ENCODE data around the gene SH3PXD2A. TPM values are rescaled to one million over a fixed set of nuclear protein-coding genes. Genes with fewer than 3 reads are reported as not detected.

Gene SH3PXD2A
- total RNA-seq, 1 experiment from 2014 or later: 4.5 TPM

- no peak overlapping the region for H3K56ac ChIP-seq (ENCODE audit: insufficient read length, low read depth, low read length)
- no peak overlapping the region for H3K27ac Mint-ChIP-seq
- no peak overlapping the region for H3K23ac ChIP-seq (ENCODE audit: insufficient read length, low read depth, low read length)
- peaks cover 0 to 10% (median 4%) of the 10 kb centered on the region in 3 experiments; a peak in 5 of 7 replicates for H3K36me3 Mint-ChIP-seq (ENCODE audit: insufficient read depth in 1 of 3, low read depth in 3 of 3)
- H2AFZ ChIP-seq (ENCODE audit: low read length): no peak overlapping the region
- H2BK15ac ChIP-seq (ENCODE audit: low read depth, low read length): no peak overlapping the region
- H3K4me1 ChIP-seq (ENCODE audit: insufficient read depth, low read length): no peaks in the 10 kb centered on the region
- no peak overlapping the region for H2BK12ac ChIP-seq (ENCODE audit: insufficient read length, low read depth, low read length)
- H3K27me3 ChIP-seq (ENCODE audit: insufficient read depth, low read length): no peaks in the 10 kb centered on the region
- TF ChIP-seq, protein P1, sequence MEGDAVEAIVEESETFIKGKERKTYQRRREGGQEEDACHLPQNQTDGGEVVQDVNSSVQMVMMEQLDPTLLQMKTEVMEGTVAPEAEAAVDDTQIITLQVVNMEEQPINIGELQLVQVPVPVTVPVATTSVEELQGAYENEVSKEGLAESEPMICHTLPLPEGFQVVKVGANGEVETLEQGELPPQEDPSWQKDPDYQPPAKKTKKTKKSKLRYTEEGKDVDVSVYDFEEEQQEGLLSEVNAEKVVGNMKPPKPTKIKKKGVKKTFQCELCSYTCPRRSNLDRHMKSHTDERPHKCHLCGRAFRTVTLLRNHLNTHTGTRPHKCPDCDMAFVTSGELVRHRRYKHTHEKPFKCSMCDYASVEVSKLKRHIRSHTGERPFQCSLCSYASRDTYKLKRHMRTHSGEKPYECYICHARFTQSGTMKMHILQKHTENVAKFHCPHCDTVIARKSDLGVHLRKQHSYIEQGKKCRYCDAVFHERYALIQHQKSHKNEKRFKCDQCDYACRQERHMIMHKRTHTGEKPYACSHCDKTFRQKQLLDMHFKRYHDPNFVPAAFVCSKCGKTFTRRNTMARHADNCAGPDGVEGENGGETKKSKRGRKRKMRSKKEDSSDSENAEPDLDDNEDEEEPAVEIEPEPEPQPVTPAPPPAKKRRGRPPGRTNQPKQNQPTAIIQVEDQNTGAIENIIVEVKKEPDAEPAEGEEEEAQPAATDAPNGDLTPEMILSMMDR (conservative IDR thresholded peaks at IDR 0.05): peak; percentile 89
- no peak overlapping the region for H3K4ac ChIP-seq (ENCODE audit: low read depth, low read length)
- no peaks in the 10 kb centered on the region for H3K9me3 ChIP-seq (ENCODE audit: control insufficient read depth, low read depth, low read length)
- no peaks in the 10 kb centered on the region for H3K9me3 Mint-ChIP-seq
- H3K4me2 ChIP-seq (ENCODE audit: insufficient read depth, insufficient read length, low read length): no peak overlapping the region
- no peak overlapping the region for H2BK120ac ChIP-seq (ENCODE audit: low read depth, low read length, poor library complexity, severe bottlenecking)
- no peaks in the 10 kb centered on the region for H3K79me1 ChIP-seq (ENCODE audit: insufficient read depth, low read depth, low read length, poor library complexity, severe bottlenecking)
- H3K79me2 ChIP-seq (ENCODE audit: insufficient read depth, low read length): no peaks in the 10 kb centered on the region
- H2BK5ac ChIP-seq (ENCODE audit: insufficient read length, low read length): no peak overlapping the region
- no peak overlapping the region for H4K5ac ChIP-seq (ENCODE audit: insufficient read length, low read depth, low read length)
- no peak overlapping the region for H3T11ph ChIP-seq (ENCODE audit: low read length)
- no peak overlapping the region for H2BK20ac ChIP-seq (ENCODE audit: low read depth, low read length, poor library complexity, severe bottlenecking)
- no peaks in the 10 kb centered on the region for H3K27me3 Mint-ChIP-seq (ENCODE audit: low read depth)
- H3K14ac ChIP-seq (ENCODE audit: insufficient read depth, low read length): no peak overlapping the region
- H3K27ac ChIP-seq (ENCODE audit: insufficient read length, low read depth, low read length): no peak overlapping the region
- H3K4me1 Mint-ChIP-seq: peaks cover 0 to 7% of the 10 kb centered on the region in 2 experiments; a peak in 2 of 4 replicates
- no peaks in the 10 kb centered on the region for H3K23me2 ChIP-seq (ENCODE audit: insufficient read length, low read depth, low read length, poor library complexity, severe bottlenecking)
- H2AK5ac ChIP-seq (ENCODE audit: insufficient read length, low read length): no peak overlapping the region
- H3K4me3 Mint-ChIP-seq: no peak overlapping the region
- no peak overlapping the region for H4K8ac ChIP-seq (replicated peaks; ENCODE audit: insufficient read length, low read depth, low read length)
- WGBS (ENCODE audit: extremely low coverage, insufficient read length, low lambda C conversion rate): no CpG with 5 or more reads among the region's 3 CpGs
- peak; percentile 65 for DNase-seq
- H3K9ac ChIP-seq (ENCODE audit: extremely low read depth, insufficient read length, low read length): no peak overlapping the region
- no peak overlapping the region for H3K18ac ChIP-seq (ENCODE audit: insufficient read length, low read depth, low read length)
- H4K20me1 ChIP-seq (ENCODE audit: control insufficient read depth, insufficient read depth, insufficient read length): no peaks in the 10 kb centered on the region
- H4K91ac ChIP-seq (ENCODE audit: insufficient read length, low read depth, low read length): no peak overlapping the region
These were observed 29.3 kb upstream of the SH3PXD2A start for GRCh38 chr10:103884681-103885139.

Data from H9 (cell line).